HepG2 (cell line): ENCODE data around the gene DAPK1. TPM values are rescaled to one million over a fixed set of nuclear protein-coding genes. Genes with fewer than 3 reads are reported as not detected.

Experiments
- ATF7 ChIP-seq, 2 experiments: fragments of 450-650 bp in 1 of 2; sonication (generic) in 1 of 2; formaldehyde crosslinking in 1 of 2; IDR thresholded peaks; 2 replicates each; pipeline versions ENCODE4 v1.4.0 to v1.6.1; 2016 to 2020; ENCODE audit warnings: antibody characterized with exemption in 1 of 2, mild to moderate bottlenecking in 1 of 2, missing genetic modification reagents in 1 of 2
- EP300 ChIP-seq, 3 experiments: sonication (generic) in 1 of 3; formaldehyde crosslinking in 1 of 3; IDR thresholded peaks; 2 replicates each; pipeline versions ENCODE4 v1.5.1 to v1.6.1; 2011 to 2020; ENCODE audit warnings: low read depth in 2 of 3, low read length in 2 of 3, borderline replicate concordance in 1 of 3, improper control_type of control experiment in 1 of 3, mild to moderate bottlenecking in 1 of 3, missing genetic modification reagents in 1 of 3, moderate library complexity in 1 of 3
- KLF12 ChIP-seq: sonication (generic); formaldehyde crosslinking; IDR thresholded peaks from 2 replicates; pipeline ENCODE4 v1.4.0; 2020; ENCODE audit warnings: missing genetic modification reagents, borderline replicate concordance
- NFYB ChIP-seq: sonication (generic); formaldehyde crosslinking; IDR thresholded peaks from 2 replicates; pipeline ENCODE4 v1.4.0; 2020; ENCODE audit warnings: missing genetic modification reagents
- POLR2AphosphoS5 ChIP-seq: IDR thresholded peaks from 2 replicates; pipeline ENCODE4 v1.6.1; 2012; ENCODE audit warnings: low read depth, low read length
- TP53 ChIP-seq: sonication (generic); formaldehyde crosslinking; conservative IDR thresholded peaks from 2 replicates; pipeline ENCODE4 v1.4.0; 2020; ENCODE audit warnings: missing genetic modification reagents
- ZEB1 ChIP-seq: IDR thresholded peaks from 2 replicates; pipeline ENCODE4 v1.6.1; 2012; ENCODE audit warnings: mild to moderate bottlenecking, low read depth, inconsistent platforms; ENCODE audit not compliant: insufficient replicate concordance
- ZNF263 ChIP-seq: sonication (generic); formaldehyde crosslinking; IDR thresholded peaks from 2 replicates; pipeline ENCODE4 v1.4.0; 2020; ENCODE audit warnings: missing genetic modification reagents
- ZNF460 ChIP-seq: sonication (generic); formaldehyde crosslinking; IDR thresholded peaks from 2 replicates; pipeline ENCODE4 v1.5.1; 2020; ENCODE audit warnings: missing genetic modification reagents, mild to moderate bottlenecking, borderline replicate concordance
- polyA plus RNA-seq, 8 experiments: library from polyadenylated mRNA; depleted of rRNA in 3 of 8; stranded (reverse) in 7 of 8; unstranded in 1 of 8; fragments of >200 nt; fragmentation: Illumina TruSeq in 4 of 8; extraction: Trizol in 4 of 8; gene quantifications; 2 replicates each; pipeline versions ENCODE4 v1.2.1 to v1.2.3, GENCODE V29; 2011 to 2016; ENCODE audit warnings: low read depth in 4 of 8, missing spikeins in 1 of 8, mixed read lengths in 1 of 8; ENCODE audit not compliant: insufficient read depth in 1 of 8
- total RNA-seq, 5 experiments: library from RNA; depleted of rRNA; stranded (reverse); fragments of >200 nt; fragmentation: Illumina TruSeq; extraction: Trizol; gene quantifications; 2 replicates each; pipeline ENCODE4 v1.2.3, GENCODE V29; 2016; ENCODE audit warnings: low read depth in 1 of 5
- TF ChIP-seq, protein P1 (sequence below): sonication (generic); formaldehyde crosslinking; IDR thresholded peaks from 2 replicates; pipeline ENCODE4 v1.5.1; 2020; ENCODE audit warnings: mild to moderate bottlenecking, missing genetic modification reagents, borderline replicate concordance
- TF ChIP-seq, protein P2 (sequence below): sonication (generic); formaldehyde crosslinking; IDR thresholded peaks from 2 replicates; pipeline ENCODE4 v1.8.1; 2022; ENCODE audit warnings: low read depth, mild to moderate bottlenecking, missing genetic modification reagents
- TF ChIP-seq, protein P3 (sequence below): sonication (generic); formaldehyde crosslinking; IDR thresholded peaks from 2 replicates; pipeline ENCODE4 v1.9.0; 2021; ENCODE audit warnings: missing genetic modification reagents, mild to moderate bottlenecking, borderline replicate concordance
- TF ChIP-seq, protein P4 (sequence below): sonication (generic); formaldehyde crosslinking; IDR thresholded peaks from 2 replicates; pipeline ENCODE4 v1.8.0; 2022; ENCODE audit warnings: mild to moderate bottlenecking, missing genetic modification reagents, moderate library complexity

Gene DAPK1
- total and polyA plus RNA-seq, 2 of the 13 experiments (the other 11 are each of a cell fraction or from before 2014, with no cell fraction given): 35.7 to 35.9 TPM

DNA sequence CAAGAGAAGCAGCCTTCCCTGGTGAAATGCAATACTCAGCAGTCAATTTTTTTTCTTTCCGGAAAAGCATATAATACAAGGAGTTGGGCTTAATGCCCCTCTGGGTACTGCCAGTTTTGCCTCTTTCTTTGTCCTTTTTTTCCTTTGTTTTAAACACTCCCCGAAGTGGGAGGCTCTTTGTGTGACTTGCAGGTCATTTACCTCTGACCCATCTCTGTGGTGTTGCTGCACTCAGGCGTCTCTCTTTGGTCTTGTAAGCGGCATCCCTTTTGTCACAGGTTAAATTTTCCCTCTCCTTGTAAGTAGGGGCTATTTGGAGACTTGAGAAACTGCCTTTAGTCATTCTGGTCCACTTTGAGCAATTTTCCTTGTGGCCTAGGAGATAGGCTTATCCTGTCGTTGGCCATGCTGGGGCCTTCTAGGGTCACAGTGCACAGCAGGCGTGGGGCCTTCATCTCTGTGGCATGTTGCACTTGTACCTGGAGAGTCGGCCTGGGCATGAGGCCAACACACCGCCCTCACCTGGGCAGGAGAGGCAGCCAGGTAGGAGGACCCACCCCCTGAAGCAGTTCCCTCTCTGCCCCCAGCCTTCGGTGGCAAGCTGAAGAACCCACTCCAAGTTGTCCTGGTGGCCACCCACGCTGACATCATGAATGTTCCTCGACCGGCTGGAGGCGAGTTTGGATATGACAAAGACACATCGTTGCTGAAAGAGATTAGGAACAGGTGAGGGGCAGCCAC is 200.6 kb downstream of the DAPK1 start (continued):
- TF ChIP-seq ATF7 (IDR thresholded peaks at IDR 0.05) (no peak), ATF7 (CRISPR knock-in tag; IDR thresholded peaks at IDR 0.05) (no peak), ZEB1 (no peak), EP300 (IDR thresholded peaks at IDR 0.05; ENCODE audit: low read depth in 2 of 2, low read length in 2 of 2) (no peak), EP300 (CRISPR knock-in tag; IDR thresholded peaks at IDR 0.05; ENCODE audit: borderline replicate concordance) (no peak), ZNF263 (CRISPR knock-in tag) (no peak), NFYB (no peak), TP53 (CRISPR knock-in tag) (no peak), KLF12 (no peak), ZNF460 (no peak), POLR2AphosphoS5 (no peak)
- TF ChIP-seq, protein P1, sequence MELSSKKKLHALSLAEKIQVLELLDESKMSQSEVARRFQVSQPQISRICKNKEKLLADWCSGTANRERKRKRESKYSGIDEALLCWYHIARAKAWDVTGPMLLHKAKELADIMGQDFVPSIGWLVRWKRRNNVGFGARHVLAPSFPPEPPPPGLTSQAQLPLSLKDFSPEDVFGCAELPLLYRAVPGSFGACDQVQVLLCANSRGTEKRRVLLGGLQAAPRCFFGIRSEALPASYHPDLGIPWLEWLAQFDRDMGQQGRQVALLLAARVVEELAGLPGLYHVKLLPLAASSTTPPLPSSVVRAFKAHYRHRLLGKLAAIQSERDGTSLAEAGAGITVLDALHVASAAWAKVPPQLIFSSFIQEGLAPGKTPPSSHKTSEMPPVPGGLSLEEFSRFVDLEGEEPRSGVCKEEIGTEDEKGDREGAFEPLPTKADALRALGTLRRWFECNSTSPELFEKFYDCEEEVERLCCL (CRISPR knock-in tag): no peak
- TF ChIP-seq, protein P2, sequence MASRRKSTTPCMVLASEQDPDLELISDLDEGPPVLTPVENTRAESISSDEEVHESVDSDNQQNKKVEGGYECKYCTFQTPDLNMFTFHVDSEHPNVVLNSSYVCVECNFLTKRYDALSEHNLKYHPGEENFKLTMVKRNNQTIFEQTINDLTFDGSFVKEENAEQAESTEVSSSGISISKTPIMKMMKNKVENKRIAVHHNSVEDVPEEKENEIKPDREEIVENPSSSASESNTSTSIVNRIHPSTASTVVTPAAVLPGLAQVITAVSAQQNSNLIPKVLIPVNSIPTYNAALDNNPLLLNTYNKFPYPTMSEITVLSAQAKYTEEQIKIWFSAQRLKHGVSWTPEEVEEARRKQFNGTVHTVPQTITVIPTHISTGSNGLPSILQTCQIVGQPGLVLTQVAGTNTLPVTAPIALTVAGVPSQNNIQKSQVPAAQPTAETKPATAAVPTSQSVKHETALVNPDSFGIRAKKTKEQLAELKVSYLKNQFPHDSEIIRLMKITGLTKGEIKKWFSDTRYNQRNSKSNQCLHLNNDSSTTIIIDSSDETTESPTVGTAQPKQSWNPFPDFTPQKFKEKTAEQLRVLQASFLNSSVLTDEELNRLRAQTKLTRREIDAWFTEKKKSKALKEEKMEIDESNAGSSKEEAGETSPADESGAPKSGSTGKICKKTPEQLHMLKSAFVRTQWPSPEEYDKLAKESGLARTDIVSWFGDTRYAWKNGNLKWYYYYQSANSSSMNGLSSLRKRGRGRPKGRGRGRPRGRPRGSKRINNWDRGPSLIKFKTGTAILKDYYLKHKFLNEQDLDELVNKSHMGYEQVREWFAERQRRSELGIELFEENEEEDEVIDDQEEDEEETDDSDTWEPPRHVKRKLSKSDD: no peak
- TF ChIP-seq, protein P3, sequence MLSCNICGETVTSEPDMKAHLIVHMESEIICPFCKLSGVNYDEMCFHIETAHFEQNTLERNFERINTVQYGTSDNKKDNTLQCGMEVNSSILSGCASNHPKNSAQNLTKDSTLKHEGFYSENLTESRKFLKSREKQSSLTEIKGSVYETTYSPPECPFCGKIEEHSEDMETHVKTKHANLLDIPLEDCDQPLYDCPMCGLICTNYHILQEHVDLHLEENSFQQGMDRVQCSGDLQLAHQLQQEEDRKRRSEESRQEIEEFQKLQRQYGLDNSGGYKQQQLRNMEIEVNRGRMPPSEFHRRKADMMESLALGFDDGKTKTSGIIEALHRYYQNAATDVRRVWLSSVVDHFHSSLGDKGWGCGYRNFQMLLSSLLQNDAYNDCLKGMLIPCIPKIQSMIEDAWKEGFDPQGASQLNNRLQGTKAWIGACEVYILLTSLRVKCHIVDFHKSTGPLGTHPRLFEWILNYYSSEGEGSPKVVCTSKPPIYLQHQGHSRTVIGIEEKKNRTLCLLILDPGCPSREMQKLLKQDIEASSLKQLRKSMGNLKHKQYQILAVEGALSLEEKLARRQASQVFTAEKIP (CRISPR knock-in tag): no peak
- TF ChIP-seq, protein P4, sequence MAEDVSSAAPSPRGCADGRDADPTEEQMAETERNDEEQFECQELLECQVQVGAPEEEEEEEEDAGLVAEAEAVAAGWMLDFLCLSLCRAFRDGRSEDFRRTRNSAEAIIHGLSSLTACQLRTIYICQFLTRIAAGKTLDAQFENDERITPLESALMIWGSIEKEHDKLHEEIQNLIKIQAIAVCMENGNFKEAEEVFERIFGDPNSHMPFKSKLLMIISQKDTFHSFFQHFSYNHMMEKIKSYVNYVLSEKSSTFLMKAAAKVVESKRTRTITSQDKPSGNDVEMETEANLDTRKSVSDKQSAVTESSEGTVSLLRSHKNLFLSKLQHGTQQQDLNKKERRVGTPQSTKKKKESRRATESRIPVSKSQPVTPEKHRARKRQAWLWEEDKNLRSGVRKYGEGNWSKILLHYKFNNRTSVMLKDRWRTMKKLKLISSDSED (CRISPR knock-in tag): no peak
